HG02973 (cell line): ENCODE data around the gene SWI5.
"Not testable (repeated sequence)": the region's sequence is repeated elsewhere in the genome, so short reads cannot be mapped to it uniquely, and the experiment has no call there.

Experiments
- ATAC-seq: cut with Tn5 transposase; IDR thresholded peaks from one replicate; pipeline ENCODE4 v1.9.1; 2021; ENCODE audit warnings: moderate library complexity; ENCODE audit not compliant: unreplicated experiment

The SWI5 gene

GRCh38 chr9:128275198-128276007 is 673 bp upstream of the SWI5 start, which contains the start of gene GOLGA2:
TSS of gene GOLGA2 (minus strand) at chr9:128276007. CDS start at chr9:128275976, 31 bp downstream.
- ATAC-seq = peak; percentile 45

- ATAC-seq = no peak
These were observed 646 bp downstream of the SWI5 start for GRCh38 chr9:128276574-128277270.

GRCh38 chr9:128279088-128280073 is 3.3 kb downstream of the SWI5 start:
- ATAC-seq = not testable (repeated sequence)

- no peak for ATAC-seq
These were observed 4.1 kb downstream of the SWI5 start for GRCh38 chr9:128280084-128280622.

- ATAC-seq = no peak
These were observed 6.4 kb downstream of the SWI5 start for GRCh38 chr9:128282500-128282899.

GRCh38 chr9:128285033-128285784 is 9.1 kb downstream of the SWI5 start:
- no peak for ATAC-seq

GRCh38 chr9:128286440-128286839 is 10.4 kb downstream of the SWI5 start:
- no peak for ATAC-seq

- ATAC-seq = no peak
These were observed 12.4 kb downstream of the SWI5 start for GRCh38 chr9:128288273-128289004.

- no peak for ATAC-seq
These were observed 15.9 kb downstream of the SWI5 start for GRCh38 chr9:128292009-128292408.

- ATAC-seq = no peak
These were observed 17.0 kb downstream of the SWI5 start for GRCh38 chr9:128293091-128293490.

GRCh38 chr9:128294142-128294541 is 18.1 kb downstream of the SWI5 start:
- ATAC-seq = no peak

- ATAC-seq = no peak
These were observed 20.5 kb downstream of the SWI5 start for GRCh38 chr9:128296340-128297220.

GRCh38 chr9:128297221-128297773 is 21.2 kb downstream of the SWI5 start:
- ATAC-seq = no peak

- no peak for ATAC-seq
These were observed 22.7 kb downstream of the SWI5 start for GRCh38 chr9:128298535-128299482.

- ATAC-seq = no peak
These were observed 28.3 kb downstream of the SWI5 start for GRCh38 chr9:128304136-128304970.

GRCh38 chr9:128304971-128305288 is 28.9 kb downstream of the SWI5 start:
- no peak for ATAC-seq
